Measurements from ENCODE around the gene SCLT1. TPM values are rescaled to one million over a fixed set of nuclear protein-coding genes. Genes with fewer than 3 reads are reported as not detected.

The SCLT1 gene
- total RNA-seq, 3 donors from 2014 or later: 10.8 to 13.1 (median 11.1) TPM

- H3K4me3 Mint-ChIP-seq: no peak overlapping the region
- H3K36me3 Mint-ChIP-seq (ENCODE audit: insufficient read depth): peaks cover 50% of the 10 kb centered on the region
- ATAC-seq (no peak), DNase-seq (no peak)
- no peaks in the 10 kb centered on the region for H3K27me3 Mint-ChIP-seq (ENCODE audit: low read depth)
- H3K9me3 Mint-ChIP-seq: no peaks in the 10 kb centered on the region
- peaks cover 8% of the 10 kb centered on the region for H3K4me1 Mint-ChIP-seq (ENCODE audit: low read depth)
These were observed 247.3 kb downstream of the SCLT1 start for GRCh38 chr4:128846063-128846462.

GRCh38 chr4:128844931-128845330, 248.4 kb downstream of the SCLT1 start:
- Mint-ChIP-seq H3K36me3 (ENCODE audit: insufficient read depth) (peaks cover 47% of the 10 kb centered on the region), H3K27me3 (ENCODE audit: low read depth) (no peaks in the 10 kb centered on the region), H3K9me3 (no peaks in the 10 kb centered on the region), H3K4me3 (no peak overlapping the region), H3K4me1 (ENCODE audit: low read depth) (peaks cover 19% of the 10 kb centered on the region)
- DNase-seq: no peak
- ATAC-seq: no peak

- ATAC-seq (no peak), DNase-seq (no peak)
- Mint-ChIP-seq H3K36me3 (ENCODE audit: insufficient read depth) (peaks cover 38% of the 10 kb centered on the region), H3K4me1 (ENCODE audit: low read depth) (peaks cover 51% of the 10 kb centered on the region), H3K9me3 (no peaks in the 10 kb centered on the region), H3K27me3 (ENCODE audit: low read depth) (no peaks in the 10 kb centered on the region), H3K4me3 (no peak overlapping the region)
These were observed 251.9 kb downstream of the SCLT1 start for GRCh38 chr4:128841402-128841801.

GRCh38 chr4:128840711-128841318, 252.5 kb downstream of the SCLT1 start:
- Mint-ChIP-seq H3K4me3 (peak overlapping the region; percentile 9), H3K36me3 (ENCODE audit: insufficient read depth) (peaks cover 38% of the 10 kb centered on the region), H3K9me3 (no peaks in the 10 kb centered on the region), H3K27me3 (ENCODE audit: low read depth) (no peaks in the 10 kb centered on the region), H3K4me1 (ENCODE audit: low read depth) (peaks cover 54% of the 10 kb centered on the region)
- DNase-seq (no peak), ATAC-seq (no peak)

GRCh38 chr4:128837679-128838078, 255.7 kb downstream of the SCLT1 start:
- Mint-ChIP-seq H3K27me3 (ENCODE audit: low read depth) (no peaks in the 10 kb centered on the region), H3K9me3 (no peaks in the 10 kb centered on the region), H3K36me3 (ENCODE audit: insufficient read depth) (peaks cover 17% of the 10 kb centered on the region), H3K4me1 (ENCODE audit: low read depth) (peaks cover 66% of the 10 kb centered on the region), H3K4me3 (no peak overlapping the region)
- no peak for DNase-seq
- ATAC-seq: no peak

- H3K36me3 Mint-ChIP-seq (ENCODE audit: insufficient read depth): peaks cover 18% of the 10 kb centered on the region
- ATAC-seq: no peak
- H3K4me1 Mint-ChIP-seq (ENCODE audit: low read depth): peaks cover 69% of the 10 kb centered on the region
- no peaks in the 10 kb centered on the region for H3K27me3 Mint-ChIP-seq (ENCODE audit: low read depth)
- no peak overlapping the region for H3K4me3 Mint-ChIP-seq
- DNase-seq: no peak
- H3K9me3 Mint-ChIP-seq: no peaks in the 10 kb centered on the region
These were observed 256.1 kb downstream of the SCLT1 start for GRCh38 chr4:128837198-128837597.

GRCh38 chr4:128835498-128836222, 257.7 kb downstream of the SCLT1 start:
- no peaks in the 10 kb centered on the region for H3K9me3 Mint-ChIP-seq

More at GRCh38 chr4:128835498-128836222, 257.7 kb downstream of the SCLT1 start:
- no peak for ATAC-seq
- no peaks in the 10 kb centered on the region for H3K27me3 Mint-ChIP-seq (ENCODE audit: low read depth)
- peaks cover 67% of the 10 kb centered on the region for H3K4me1 Mint-ChIP-seq (ENCODE audit: low read depth)
- peaks cover 12% of the 10 kb centered on the region for H3K36me3 Mint-ChIP-seq (ENCODE audit: insufficient read depth)
- H3K4me3 Mint-ChIP-seq: no peak overlapping the region
- DNase-seq: no peak

Other genes with a start within 250 kb of the SCLT1 start
- gene C4orf33, start 2.6 kb upstream of the SCLT1 start, total RNA-seq: 1 to 10 TPM; 2.1 to 2.8 (median 2.8) TPM

Data from activated T-cell treated with anti-CD3 and anti-CD28 coated beads, Interleukin-2, amount 50 U/mL, for 4 hours (primary cell).